K562 (cell line): Measurements from ENCODE around the gene LYPD6B. TPM values are rescaled to one million over a fixed set of nuclear protein-coding genes. Genes with fewer than 3 reads are reported as not detected.

Experiments
- ATAC-seq: fragments of 200-7000 bp; cut with Tn5 transposase; 3 replicates; pipeline ENCODE4 v1.9.1; 2020; ENCODE audit warnings: moderate library complexity
- BruUV-seq: library from RNA; stranded (reverse); fragments of 400-500 nt; replicated peaks from 2 replicates; lab custom pipeline; 2021; lab: Mats Ljungman, UMichigan
- CTCF ChIA-PET: fragments of 300-600 bp; formaldehyde crosslinking; extraction: SDS; loops from one replicate; lab custom pipeline; 2021; ENCODE audit warnings: low intra/inter-chr PET ratio; lab: Yijun Ruan, JAX
- POLR2A ChIA-PET: fragments of 300-600, 350-650 bp; sonication (Branson Sonifier 250); formaldehyde crosslinking; extraction: SDS; loops from one replicate; lab custom pipeline; 2021; ENCODE audit warnings: antibody characterized with exemption, inconsistent platforms; lab: Yijun Ruan, JAX
- DNase-seq, 4 experiments: peaks; one replicate each; pipeline versions ENCODE4 v3.0.0 to v3.0.0-alpha.2; 2011 to 2018; ENCODE audit warnings: low spot score in 3 of 4, mixed read lengths in 3 of 4; ENCODE audit errors: extremely low read depth in 1 of 4
- FAIRE-seq: peaks from 2 replicates; lab custom pipeline; 2011; peaks lifted over from hg19 to GRCh38; lab: Jason Lieb, UNC
- H2AFZ ChIP-seq: 2 replicates; pipeline ENCODE4 v1.6.0; 2011; ENCODE audit warnings: low read depth, low read length, control low read depth, inconsistent platforms
- H3K27ac ChIP-seq: fragments of 200-600 bp; 3 replicates; pipeline ENCODE4 v1.8.0; 2011; ENCODE audit warnings: low read depth, mild to moderate bottlenecking, control low read depth, inconsistent platforms, low read length, moderate library complexity, mixed read lengths; ENCODE audit errors: extremely low read depth
- H3K27me3 ChIP-seq, 2 experiments: fragments of 300-600 bp in 1 of 2; 2 replicates in 1 of 2; 3 replicates in 1 of 2; pipeline versions ENCODE4 v1.6.0 to v1.8.0; 2011; ENCODE audit warnings: inconsistent platforms in 2 of 2, low read length in 2 of 2, mild to moderate bottlenecking in 1 of 2, mixed read lengths in 1 of 2, moderate library complexity in 1 of 2; ENCODE audit not compliant: control insufficient read depth in 2 of 2, insufficient read depth in 2 of 2
- H3K36me3 ChIP-seq: fragments of 300-600 bp; 3 replicates; pipeline ENCODE4 v1.8.0; 2011; ENCODE audit warnings: mild to moderate bottlenecking, low read length, inconsistent platforms; ENCODE audit not compliant: control insufficient read depth, insufficient read depth
- H3K4me1 ChIP-seq, 2 experiments: fragments of 200-600 bp in 1 of 2; replicated peaks in 1 of 2; 2 replicates in 1 of 2; 3 replicates in 1 of 2; pipeline versions ENCODE4 v1.5.1 to v1.8.0; 2011; ENCODE audit warnings: inconsistent platforms in 2 of 2, low read length in 2 of 2, mild to moderate bottlenecking in 1 of 2, mixed read lengths in 1 of 2, moderate library complexity in 1 of 2; ENCODE audit not compliant: control insufficient read depth in 2 of 2, insufficient read depth in 2 of 2
- H3K4me2 ChIP-seq: 2 replicates; pipeline ENCODE4 v1.6.1; 2011; ENCODE audit warnings: low read length, control low read depth, inconsistent platforms, mixed read lengths; ENCODE audit not compliant: insufficient read depth
- H3K4me3 ChIP-seq: fragments of 200-600 bp; sonication (generic), shearing (Covaris generic); 2 replicates; pipeline ENCODE4 v1.5.1; 2016; ENCODE audit warnings: control low read depth, inconsistent platforms
- H3K79me2 ChIP-seq: fragments of 200-600 bp; 3 replicates; pipeline ENCODE4 v1.8.0; 2011; ENCODE audit warnings: low read length, inconsistent platforms; ENCODE audit not compliant: control insufficient read depth, insufficient read depth
- H3K9ac ChIP-seq, 2 experiments: 2 replicates each; pipeline versions ENCODE4 v1.6.0 to v1.6.1; 2011; ENCODE audit warnings: low read depth in 2 of 2, low read length in 2 of 2, control low read depth in 1 of 2, inconsistent platforms in 1 of 2, mild to moderate bottlenecking in 1 of 2, mixed read lengths in 1 of 2; ENCODE audit not compliant: insufficient read depth in 1 of 2
- H3K9me1 ChIP-seq: one replicate; pipeline ENCODE4 v1.6.0; 2011; ENCODE audit warnings: inconsistent platforms, mild to moderate bottlenecking, low read length, moderate library complexity; ENCODE audit not compliant: control insufficient read depth, insufficient read depth
- H3K9me3 ChIP-seq: replicated peaks from 2 replicates; pipeline ENCODE4 v1.5.1; 2011; ENCODE audit warnings: low read depth, low read length, inconsistent platforms; ENCODE audit not compliant: control insufficient read depth, insufficient read depth
- H4K20me1 ChIP-seq: replicated peaks from 2 replicates; pipeline ENCODE4 v1.6.1; 2011; ENCODE audit warnings: low read length, inconsistent platforms, mixed read lengths; ENCODE audit not compliant: control insufficient read depth, insufficient read depth
- CBX2 ChIP-seq: fragments of 200-600 bp; sonication (generic); IDR thresholded peaks from one replicate; pipeline ENCODE4 v1.6.1; 2012; ENCODE audit warnings: mild to moderate bottlenecking, low read length, inconsistent platforms; ENCODE audit not compliant: insufficient read depth, poor library complexity, severe bottlenecking
- MAFF ChIP-seq: IDR thresholded peaks from 2 replicates; pipeline ENCODE4 v1.6.1; 2012; ENCODE audit warnings: low read length, improper control_type of control experiment
- RHOXF2B ChIP-seq: fragments of 250-450 bp; sonication (Bioruptor Pico); conservative IDR thresholded peaks from 2 replicates; pipeline ENCODE4 v1.5.1; 2021
- SETDB1 ChIP-seq: IDR thresholded peaks from one replicate; pipeline ENCODE4 v1.6.1; 2012; ENCODE audit warnings: low read length, control low read depth, inconsistent platforms
- ZNF347 ChIP-seq: fragments of 450-650 bp; formaldehyde crosslinking; IDR thresholded peaks from 2 replicates; pipeline ENCODE4 v1.4.0; 2020; ENCODE audit warnings: low read depth, mild to moderate bottlenecking, moderate library complexity
- WGBS: fragments of 100-300 bp; shearing (Covaris generic); methylation state at CpG from one replicate; pipeline ENCODE4 v1.1.6; 2016; ENCODE audit warnings: low coverage, mixed read lengths; ENCODE audit not compliant: insufficient coverage; ENCODE audit errors: missing lambda C conversion rate; 5-methylcytosine and 5-hydroxymethylcytosine counted together
- in situ Hi-C: fragments of 300-500 bp; cut with MboI; formaldehyde crosslinking; loops from 4 replicates; pipeline ENCODE4 v1.15.0; 2018; ENCODE audit warnings: inconsistent platforms, mixed read lengths
- intact Hi-C: fragments of 100-400 bp; cut with micrococcal nuclease; formaldehyde crosslinking; loops from 2 replicates; pipeline ENCODE4 v1.14.2; 2022
- polyA plus RNA-seq, 8 experiments: library from polyadenylated mRNA; depleted of rRNA in 4 of 8; stranded (reverse) in 5 of 8; unstranded in 3 of 8; fragments of >200 nt; fragmentation: Nextera tagmentation in 2 of 8; fragmentation: Illumina TruSeq in 1 of 8; extraction: Ambion mirVana in 2 of 8; extraction: Trizol in 1 of 8; gene quantifications; 2 replicates each; pipeline versions ENCODE4 v1.2.1 to v1.2.3, GENCODE V29; 2011 to 2014; ENCODE audit warnings: inconsistent platforms in 1 of 8, missing spikeins in 1 of 8
- total RNA-seq, 7 experiments: library from RNA; depleted of rRNA in 6 of 7; stranded (reverse); fragments of >200 nt in 6 of 7; fragmentation: Illumina TruSeq in 2 of 7; extraction: Trizol in 2 of 7; gene quantifications; 2 replicates each; pipeline versions ENCODE4 v1.2.1 to v1.2.3, GENCODE V29; 2011 to 2021; ENCODE audit warnings: low replicate concordance in 1 of 7
- TF ChIP-seq, protein P1 (sequence below): fragments of 200-800 bp; sonication (Bioruptor generic); IDR thresholded peaks from 2 replicates; pipeline ENCODE4 v1.6.1; 2017; ENCODE audit warnings: missing genetic modification characterization, missing compliant biosample characterization

LYPD6B gene
- total and polyA plus RNA-seq, 9 of the 15 experiments (the other 6 are each of a cell fraction or from before 2014, with no cell fraction given): not detected

DNA sequence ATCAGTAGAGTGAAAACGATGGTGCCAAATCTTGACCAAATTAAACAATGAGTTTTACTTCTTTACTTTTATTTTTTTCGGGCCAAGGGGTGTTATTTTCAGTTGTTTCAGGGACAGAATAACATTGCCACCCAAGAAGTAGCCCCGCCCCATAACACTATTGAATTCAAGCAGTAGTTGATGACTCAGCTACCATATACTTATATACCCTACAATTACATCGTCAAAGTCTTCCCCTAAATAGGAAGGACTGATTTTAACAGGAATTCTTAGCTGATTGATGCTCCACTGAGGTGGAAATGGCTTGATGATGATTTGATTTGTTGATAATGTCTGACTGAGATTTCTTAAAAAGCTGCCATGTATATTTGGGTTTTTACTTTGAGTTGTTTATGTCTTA is 24.7 kb downstream of the LYPD6B start:
- TF ChIP-seq CBX2 (no peak), ZNF347 (CRISPR knock-in tag) (no peak), SETDB1 (no peak), MAFF (no peak), RHOXF2B (no peak)
- TF ChIP-seq, protein P1, sequence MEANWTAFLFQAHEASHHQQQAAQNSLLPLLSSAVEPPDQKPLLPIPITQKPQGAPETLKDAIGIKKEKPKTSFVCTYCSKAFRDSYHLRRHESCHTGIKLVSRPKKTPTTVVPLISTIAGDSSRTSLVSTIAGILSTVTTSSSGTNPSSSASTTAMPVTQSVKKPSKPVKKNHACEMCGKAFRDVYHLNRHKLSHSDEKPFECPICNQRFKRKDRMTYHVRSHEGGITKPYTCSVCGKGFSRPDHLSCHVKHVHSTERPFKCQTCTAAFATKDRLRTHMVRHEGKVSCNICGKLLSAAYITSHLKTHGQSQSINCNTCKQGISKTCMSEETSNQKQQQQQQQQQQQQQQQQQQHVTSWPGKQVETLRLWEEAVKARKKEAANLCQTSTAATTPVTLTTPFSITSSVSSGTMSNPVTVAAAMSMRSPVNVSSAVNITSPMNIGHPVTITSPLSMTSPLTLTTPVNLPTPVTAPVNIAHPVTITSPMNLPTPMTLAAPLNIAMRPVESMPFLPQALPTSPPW (CRISPR knock-in tag): no peak

More for the DNA sequence above, 24.7 kb downstream of the LYPD6B start:
- in situ Hi-C loops: no loop called here
- 3% methylated on average over 4 of the region's 4 CpGs for WGBS
- ChIA-PET CTCF (no interaction called here), POLR2A (interaction anchor here (0.9 kb wide), 1 partner anchor 20 kb away, joined by 3 read pairs; no protein-coding TSS in a partner anchor)
- H3K27ac ChIP-seq: no peak overlapping the region
- FAIRE-seq: no peak
- no peaks in the 10 kb centered on the region for H3K9me1 ChIP-seq
- no peak overlapping the region for H3K4me2 ChIP-seq
- no peak overlapping the region for H2AFZ ChIP-seq
- no peaks in the 10 kb centered on the region for H3K36me3 ChIP-seq
- H3K4me3 ChIP-seq: no peak overlapping the region
- intact Hi-C loops: no loop called here
- no peaks in the 10 kb centered on the region for H3K79me2 ChIP-seq
- ATAC-seq: no peak
- DNase-seq: no peak
- no peaks in the 10 kb centered on the region for H3K4me1 ChIP-seq
- H3K27me3 ChIP-seq: no peaks in the 10 kb centered on the region
- no peaks in the 10 kb centered on the region for H3K9me3 ChIP-seq
- no peak overlapping the region for H3K9ac ChIP-seq
- no peaks in the 10 kb centered on the region for H4K20me1 ChIP-seq
- no TSS peak for BruUV-seq
